HCT116 (cell line): ENCODE results near the gene TMEM120A. TPM values are rescaled to one million over a fixed set of nuclear protein-coding genes. Genes with fewer than 3 reads are reported as not detected.

Source experiments
- ATAC-seq: fragments of 200-7000 bp; cut with Tn5 transposase; 2 replicates; pipeline ENCODE4 v1.9.1; 2020; ENCODE audit warnings: mild to moderate bottlenecking, moderate library complexity
- BruUV-seq: library from RNA; stranded (reverse); fragments of 400-500 nt; replicated peaks from 2 replicates; lab custom pipeline; 2021; lab: Mats Ljungman, UMichigan
- CTCF ChIA-PET: fragments of 300-600 bp; sonication (Branson Sonifier 250); formaldehyde crosslinking; loops from one replicate; lab custom pipeline; 2021; ENCODE audit warnings: antibody characterized with exemption; lab: Charles Lee
- POLR2A ChIA-PET: fragments of 300-600, 350-600 bp; sonication (Branson Sonifier 250); formaldehyde crosslinking; loops from one replicate; lab custom pipeline; 2021; ENCODE audit warnings: antibody characterized with exemption; lab: Charles Lee
- RAD21 ChIA-PET, 2 experiments: fragments of 300-600 bp; sonication (Branson Sonifier 250); formaldehyde crosslinking; loops; one replicate each; lab custom pipeline; 2023; ENCODE audit warnings: low total read pairs in 2 of 2; ENCODE audit not compliant: uncharacterized antibody in 2 of 2, unreplicated experiment in 2 of 2, low non-redundant PET in 1 of 2; lab: Charles Lee
- DNase-seq: peaks from one replicate; pipeline ENCODE4 v3.0.0-alpha.2; 2010; ENCODE audit warnings: low read depth, low spot score
- H2AFZ ChIP-seq: fragments of 200-600 bp; shearing (Covaris generic), sonication (generic); 2 replicates; pipeline ENCODE4 v1.6.1; 2017; ENCODE audit warnings: low read depth, mixed run types, mixed read lengths, antibody characterized with exemption, low read length; ENCODE audit not compliant: poor library complexity, severe bottlenecking
- H3K27ac ChIP-seq: 2 replicates; pipeline ENCODE4 v1.5.1; 2012; ENCODE audit warnings: low read depth, low read length
- H3K27me3 ChIP-seq: fragments of 200-600 bp; sonication (generic); 2 replicates; pipeline ENCODE4 v1.6.1; 2016; ENCODE audit warnings: mixed run types, low read length, mixed read lengths; ENCODE audit not compliant: insufficient read depth
- H3K36me3 ChIP-seq, 2 experiments: fragments of 200-500 bp in 1 of 2; fragments of 200-600 bp in 1 of 2; sonication (Bioruptor generic) in 1 of 2; sonication (generic) in 1 of 2; 2 replicates each; pipeline versions ENCODE4 v1.5.1 to v1.6.1; 2014 to 2016; ENCODE audit warnings: low read length in 2 of 2, inconsistent platforms in 1 of 2, mixed read lengths in 1 of 2, mixed run types in 1 of 2; ENCODE audit not compliant: insufficient read depth in 2 of 2, control insufficient read depth in 1 of 2
- H3K4me1 ChIP-seq, 2 experiments: fragments of 200-600 bp in 1 of 2; sonication (generic) in 1 of 2; 2 replicates each; pipeline versions ENCODE4 v1.5.1 to v1.6.1; 2012 to 2017; ENCODE audit warnings: low read length in 2 of 2, inconsistent platforms in 1 of 2, mild to moderate bottlenecking in 1 of 2, mixed read lengths in 1 of 2, mixed run types in 1 of 2, moderate library complexity in 1 of 2; ENCODE audit not compliant: insufficient read depth in 2 of 2, control insufficient read depth in 1 of 2
- H3K4me2 ChIP-seq: fragments of 200-600 bp; sonication (generic); 2 replicates; pipeline ENCODE4 v1.6.1; 2017; ENCODE audit warnings: mixed run types, low read length, mixed read lengths
- H3K4me3 ChIP-seq, 2 experiments: fragments of 200-600 bp in 1 of 2; sonication (generic) in 1 of 2; replicated peaks in 1 of 2; 2 replicates each; pipeline ENCODE4 v1.5.1; 2011 to 2016; ENCODE audit warnings: low read length in 2 of 2, control low read depth in 1 of 2, low read depth in 1 of 2, mild to moderate bottlenecking in 1 of 2, mixed read lengths in 1 of 2, mixed run types in 1 of 2
- H3K79me2 ChIP-seq: fragments of 200-600 bp; sonication (generic); 2 replicates; pipeline ENCODE4 v1.6.1; 2017; ENCODE audit warnings: mild to moderate bottlenecking, mixed run types, low read length, moderate library complexity, mixed read lengths; ENCODE audit not compliant: insufficient read depth
- H3K9ac ChIP-seq: fragments of 200-600 bp; sonication (generic); 2 replicates; pipeline ENCODE4 v1.6.1; 2016; ENCODE audit warnings: low read length, mixed read lengths
- H3K9me2 ChIP-seq: fragments of 200-600 bp; sonication (generic), shearing (Covaris generic); 2 replicates; pipeline ENCODE4 v1.6.1; 2017; ENCODE audit warnings: mixed run types, mild to moderate bottlenecking, moderate library complexity; ENCODE audit not compliant: insufficient read depth
- H3K9me3 ChIP-seq, 2 experiments: fragments of 200-500 bp in 1 of 2; fragments of 200-600 bp in 1 of 2; sonication (Bioruptor generic) in 1 of 2; sonication (generic) in 1 of 2; 2 replicates each; pipeline ENCODE4 v1.6.1; 2014 to 2017; ENCODE audit warnings: low read length in 2 of 2, mixed read lengths in 2 of 2, inconsistent platforms in 1 of 2, low read depth in 1 of 2, mild to moderate bottlenecking in 1 of 2, mixed run types in 1 of 2, moderate library complexity in 1 of 2; ENCODE audit not compliant: control insufficient read depth in 1 of 2, insufficient read depth in 1 of 2
- H4K20me1 ChIP-seq: fragments of 200-600 bp; sonication (generic), shearing (Covaris generic); 2 replicates; pipeline ENCODE4 v1.6.1; 2017; ENCODE audit warnings: mixed run types, mild to moderate bottlenecking, moderate library complexity; ENCODE audit not compliant: insufficient read depth
- CBX3 ChIP-seq: IDR thresholded peaks from 2 replicates; pipeline ENCODE4 v1.6.1; 2012; ENCODE audit warnings: low read depth
- CTCF ChIP-seq, 3 experiments: fragments of 200-600 bp in 1 of 3; sonication (generic) in 1 of 3; IDR thresholded peaks in 2 of 3; conservative IDR thresholded peaks in 1 of 3; 2 replicates each; pipeline ENCODE4 v1.5.1; 2012 to 2017; ENCODE audit warnings: low read depth in 2 of 3, low read length in 2 of 3, antibody characterized with exemption in 1 of 3, borderline replicate concordance in 1 of 3, control low read depth in 1 of 3, mild to moderate bottlenecking in 1 of 3, mixed read lengths in 1 of 3, mixed run types in 1 of 3, moderate library complexity in 1 of 3; ENCODE audit not compliant: insufficient read depth in 1 of 3
- EGR1 ChIP-seq: IDR thresholded peaks from 2 replicates; pipeline ENCODE4 v1.6.1; 2012; ENCODE audit warnings: low read depth
- EZH2 ChIP-seq: fragments of 200-600 bp; sonication (generic); IDR thresholded peaks from 2 replicates; pipeline ENCODE4 v1.6.1; 2017; ENCODE audit warnings: antibody characterized with exemption, mixed run types
- EZH2phosphoT487 ChIP-seq: fragments of 200-600 bp; IDR thresholded peaks from 2 replicates; pipeline ENCODE4 v1.6.1; 2018; ENCODE audit warnings: antibody characterized with exemption, borderline replicate concordance
- FOSL1 ChIP-seq: IDR thresholded peaks from 2 replicates; pipeline ENCODE4 v1.6.1; 2012; ENCODE audit warnings: low read depth
- JUND ChIP-seq: IDR thresholded peaks from 2 replicates; pipeline ENCODE4 v1.6.1; 2012
- MAX ChIP-seq: IDR thresholded peaks from 2 replicates; pipeline ENCODE4 v1.6.1; 2012
- RAD21 ChIP-seq: IDR thresholded peaks from 2 replicates; pipeline ENCODE4 v1.6.1; 2012; ENCODE audit warnings: low read depth, mild to moderate bottlenecking
- REST ChIP-seq: IDR thresholded peaks from 2 replicates; pipeline ENCODE4 v1.6.1; 2012; ENCODE audit warnings: low read depth
- SIN3A ChIP-seq: IDR thresholded peaks from 2 replicates; pipeline ENCODE4 v1.6.1; 2012; ENCODE audit warnings: low read depth
- SP1 ChIP-seq: IDR thresholded peaks from 2 replicates; pipeline ENCODE4 v1.6.1; 2012; ENCODE audit warnings: low read depth
- SRF ChIP-seq: IDR thresholded peaks from 2 replicates; pipeline ENCODE4 v1.6.1; 2012; ENCODE audit warnings: low read depth
- YY1 ChIP-seq: IDR thresholded peaks from 2 replicates; pipeline ENCODE4 v1.6.1; 2011; ENCODE audit warnings: low read length, low read depth, moderate library complexity, mild to moderate bottlenecking; ENCODE audit not compliant: insufficient replicate concordance; ENCODE audit errors: extremely low read depth
- ZFX ChIP-seq: fragments of 450-650 bp; IDR thresholded peaks from 2 replicates; pipeline ENCODE4 v1.6.1; 2017
- ZNF274 ChIP-seq: fragments of 200-500 bp; sonication (Bioruptor generic); IDR thresholded peaks from 2 replicates; pipeline ENCODE4 v1.6.1; 2014; ENCODE audit warnings: mild to moderate bottlenecking, low read depth, low read length, inconsistent platforms
- intact Hi-C: fragments of 100-400 bp; cut with micrococcal nuclease; formaldehyde crosslinking; loops from 2 replicates; pipeline ENCODE4 v1.10.0; 2022
- total RNA-seq: library from RNA; stranded (reverse); gene quantifications from one replicate; pipeline ENCODE4 v1.2.1, GENCODE V29; 2021; ENCODE audit not compliant: unreplicated experiment
- TF ChIP-seq, protein P1 (sequence below): IDR thresholded peaks from 2 replicates; pipeline ENCODE4 v1.6.1; 2012
- TF ChIP-seq, protein P2 (sequence below): IDR thresholded peaks from 2 replicates; pipeline ENCODE4 v1.6.1; 2011; ENCODE audit warnings: mild to moderate bottlenecking, low read length, moderate library complexity; ENCODE audit not compliant: insufficient replicate concordance; ENCODE audit errors: extremely low read depth

The TMEM120A gene
- total RNA-seq, 1 experiment from 2014 or later = 25.9 TPM

DNA sequence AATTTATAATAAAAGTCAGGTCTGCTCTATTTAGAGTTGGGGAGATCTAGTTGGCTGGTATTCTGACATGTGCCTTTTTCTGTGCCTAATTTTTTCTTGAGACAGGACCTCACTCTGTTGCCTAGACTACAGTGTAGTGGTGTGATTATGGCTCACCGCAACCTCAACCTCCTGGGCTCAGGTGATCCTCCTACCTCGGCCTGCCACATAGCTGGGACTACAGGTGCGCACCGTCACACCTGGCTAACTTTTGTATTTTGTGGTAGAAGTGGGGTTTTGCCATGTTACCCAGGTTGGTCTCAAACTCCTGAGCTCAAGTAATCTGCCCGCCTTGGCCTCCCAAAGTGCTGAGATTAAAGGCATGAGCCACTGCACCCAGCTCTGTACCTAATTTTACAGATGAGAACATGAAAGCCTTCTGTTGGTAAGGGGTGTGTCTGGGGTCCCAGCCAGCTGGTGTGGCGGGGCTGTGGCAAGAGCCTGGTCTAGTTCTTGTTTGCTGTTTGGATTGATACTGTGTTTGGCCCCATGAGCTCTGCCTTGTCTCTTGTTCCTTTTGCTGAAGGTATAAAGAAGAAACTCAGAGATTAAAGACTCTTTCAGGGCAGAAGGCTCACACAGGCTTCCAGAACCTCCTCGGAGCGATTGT is 48.1 kb downstream of the TMEM120A start:
- BruUV-seq = no TSS peak
- Histone ChIP-seq H3K27ac (no peak overlapping the region), H2AFZ (no peak overlapping the region), H3K36me3 (no peaks in the 10 kb centered on the region), H3K27me3 (no peaks in the 10 kb centered on the region), H3K4me2 (no peak overlapping the region), H3K9me3 (no peaks in the 10 kb centered on the region), H3K9ac (no peak overlapping the region), H4K20me1 (no peaks in the 10 kb centered on the region), H3K9me2 (no peaks in the 10 kb centered on the region)
- no peak for DNase-seq
- intact Hi-C loops = no loop called here
- TF ChIP-seq YY1 (no peak), CBX3 (no peak), MAX (no peak), ZNF274 (no peak), EGR1 (no peak), CTCF (IDR thresholded peaks at IDR 0.05 in 2 of 3, conservative IDR thresholded peaks at IDR 0.05 in 1 of 3; ENCODE audit: borderline replicate concordance in 1 of 3, insufficient read depth in 1 of 3, low read depth in 2 of 3, low read length in 2 of 3) (no peak), FOSL1 (no peak), SIN3A (no peak), SRF (no peak), JUND (no peak), ZFX (no peak), SP1 (no peak), EZH2 (no peak), RAD21 (no peak), REST (no peak), EZH2phosphoT487 (no peak)
- TF ChIP-seq, protein P1, sequence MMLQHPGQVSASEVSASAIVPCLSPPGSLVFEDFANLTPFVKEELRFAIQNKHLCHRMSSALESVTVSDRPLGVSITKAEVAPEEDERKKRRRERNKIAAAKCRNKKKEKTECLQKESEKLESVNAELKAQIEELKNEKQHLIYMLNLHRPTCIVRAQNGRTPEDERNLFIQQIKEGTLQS = no peak
- TF ChIP-seq, protein P2, sequence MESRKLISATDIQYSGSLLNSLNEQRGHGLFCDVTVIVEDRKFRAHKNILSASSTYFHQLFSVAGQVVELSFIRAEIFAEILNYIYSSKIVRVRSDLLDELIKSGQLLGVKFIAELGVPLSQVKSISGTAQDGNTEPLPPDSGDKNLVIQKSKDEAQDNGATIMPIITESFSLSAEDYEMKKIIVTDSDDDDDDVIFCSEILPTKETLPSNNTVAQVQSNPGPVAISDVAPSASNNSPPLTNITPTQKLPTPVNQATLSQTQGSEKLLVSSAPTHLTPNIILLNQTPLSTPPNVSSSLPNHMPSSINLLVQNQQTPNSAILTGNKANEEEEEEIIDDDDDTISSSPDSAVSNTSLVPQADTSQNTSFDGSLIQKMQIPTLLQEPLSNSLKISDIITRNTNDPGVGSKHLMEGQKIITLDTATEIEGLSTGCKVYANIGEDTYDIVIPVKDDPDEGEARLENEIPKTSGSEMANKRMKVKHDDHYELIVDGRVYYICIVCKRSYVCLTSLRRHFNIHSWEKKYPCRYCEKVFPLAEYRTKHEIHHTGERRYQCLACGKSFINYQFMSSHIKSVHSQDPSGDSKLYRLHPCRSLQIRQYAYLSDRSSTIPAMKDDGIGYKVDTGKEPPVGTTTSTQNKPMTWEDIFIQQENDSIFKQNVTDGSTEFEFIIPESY = no peak
- TF ChIP-seq, all 23 proteins: peak for 0
- ChIA-PET CTCF (no interaction called here), POLR2A (no interaction called here), RAD21 (no interaction called here)
- ATAC-seq = no peak
- Histone ChIP-seq H3K79me2 (peaks cover under 1% of the 10 kb centered on the region), H3K4me3 (no peak overlapping the region), H3K4me1 (peaks cover 12 to 25% of the 10 kb centered on the region in 2 experiments)
